Hepatocyte (in vitro differentiated cells): Measurements from ENCODE around the gene RYR3.

Experiments
- EZH2 ChIP-seq: fragments of 200-600 bp; sonication (generic); IDR thresholded peaks from 2 replicates; pipeline ENCODE4 v1.6.1; 2016; ENCODE audit warnings: antibody characterized with exemption, mild to moderate bottlenecking, borderline replicate concordance
- TF ChIP-seq, protein P1 (sequence below): fragments of 200-600 bp; sonication (generic); IDR thresholded peaks from 2 replicates; pipeline ENCODE4 v1.5.1; 2016; ENCODE audit warnings: antibody characterized with exemption, mild to moderate bottlenecking; ENCODE audit not compliant: poor library complexity

DNA sequence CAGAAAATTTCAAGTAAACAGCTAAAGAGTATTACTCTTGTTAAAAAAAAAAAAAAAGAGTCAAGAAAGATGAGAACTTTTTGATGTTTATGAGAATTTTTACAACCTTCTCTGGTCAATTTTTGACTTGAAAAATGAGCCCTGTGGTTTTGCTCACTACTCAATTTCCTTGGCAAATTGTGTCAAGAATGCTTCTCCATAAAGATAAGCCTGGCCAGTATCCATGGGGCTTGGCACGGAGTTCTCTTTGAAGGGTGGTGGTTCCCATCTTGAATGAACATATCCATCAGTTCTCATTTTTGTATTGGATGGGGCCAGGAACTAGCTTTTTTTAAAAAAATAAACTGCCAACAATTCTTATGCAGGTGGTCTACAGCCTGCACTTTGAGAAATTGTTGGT lies 179.9 kb downstream of the RYR3 start:
- TF ChIP-seq EZH2, result no peak
- TF ChIP-seq, protein P1, sequence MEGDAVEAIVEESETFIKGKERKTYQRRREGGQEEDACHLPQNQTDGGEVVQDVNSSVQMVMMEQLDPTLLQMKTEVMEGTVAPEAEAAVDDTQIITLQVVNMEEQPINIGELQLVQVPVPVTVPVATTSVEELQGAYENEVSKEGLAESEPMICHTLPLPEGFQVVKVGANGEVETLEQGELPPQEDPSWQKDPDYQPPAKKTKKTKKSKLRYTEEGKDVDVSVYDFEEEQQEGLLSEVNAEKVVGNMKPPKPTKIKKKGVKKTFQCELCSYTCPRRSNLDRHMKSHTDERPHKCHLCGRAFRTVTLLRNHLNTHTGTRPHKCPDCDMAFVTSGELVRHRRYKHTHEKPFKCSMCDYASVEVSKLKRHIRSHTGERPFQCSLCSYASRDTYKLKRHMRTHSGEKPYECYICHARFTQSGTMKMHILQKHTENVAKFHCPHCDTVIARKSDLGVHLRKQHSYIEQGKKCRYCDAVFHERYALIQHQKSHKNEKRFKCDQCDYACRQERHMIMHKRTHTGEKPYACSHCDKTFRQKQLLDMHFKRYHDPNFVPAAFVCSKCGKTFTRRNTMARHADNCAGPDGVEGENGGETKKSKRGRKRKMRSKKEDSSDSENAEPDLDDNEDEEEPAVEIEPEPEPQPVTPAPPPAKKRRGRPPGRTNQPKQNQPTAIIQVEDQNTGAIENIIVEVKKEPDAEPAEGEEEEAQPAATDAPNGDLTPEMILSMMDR, result no peak
